Tongue (tissue), 2 donors: Measurements from ENCODE around the gene ZNF763. TPM values are rescaled to one million over a fixed set of nuclear protein-coding genes. Genes with fewer than 3 reads are reported as not detected.
"Not testable (repeated sequence)": the region's sequence is repeated elsewhere in the genome, so short reads cannot be mapped to it uniquely, and the experiment has no call there.

Experiments used
- DNase-seq: peaks from one replicate; pipeline ENCODE4 v3.0.0-alpha.2; 2015
- total RNA-seq: library from RNA; depleted of rRNA; stranded (reverse); fragments of >200 nt; gene quantifications from one replicate; pipeline ENCODE4 v1.2.3, GENCODE V29; 2014

Gene ZNF763
- 4.4 TPM for total RNA-seq

DNA sequence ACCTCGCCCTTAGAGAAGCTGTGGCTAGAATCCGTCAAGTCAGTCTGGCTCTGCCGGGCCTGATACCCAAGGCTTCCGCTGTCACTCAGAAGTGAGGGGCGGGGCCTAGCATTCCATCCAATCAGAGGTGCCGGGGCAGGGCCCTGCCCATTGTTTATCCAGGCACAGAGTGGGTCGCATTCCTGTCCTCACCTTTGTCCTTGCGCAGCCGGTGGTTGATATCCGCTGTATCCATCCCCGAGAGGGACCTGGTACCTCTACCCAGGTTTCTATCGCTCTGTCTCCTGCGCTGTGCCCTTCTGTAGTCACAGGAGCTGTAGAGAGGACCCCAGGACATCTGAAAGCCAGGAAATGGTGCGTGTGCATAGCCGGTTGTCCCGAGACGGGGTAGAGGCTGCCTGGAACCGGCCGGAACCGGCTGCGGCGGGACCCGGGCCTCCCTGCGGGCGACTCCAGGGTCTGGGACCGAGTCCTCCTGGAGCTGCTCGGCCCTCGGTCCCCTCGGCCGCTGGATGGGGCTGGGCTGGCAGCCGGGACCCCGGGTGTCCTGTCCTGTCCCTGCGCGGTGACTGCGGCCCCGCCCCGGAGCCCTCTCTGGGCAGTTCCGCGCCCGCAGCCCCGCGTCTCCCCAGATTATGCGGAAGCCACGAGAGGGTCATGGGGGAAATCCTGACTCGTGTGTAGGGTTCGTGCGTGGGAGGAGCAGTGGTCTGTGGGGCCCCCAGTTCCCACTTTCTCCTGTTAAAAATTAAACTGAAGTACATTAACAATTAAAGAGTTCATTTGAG lies at the start of gene ZNF763:
TSS of gene ZNF763 (plus strand) at position 183 of the 788 bp plus-strand sequence. CDS start at position 352, 169 bp downstream.
- peak; percentile 93 for DNase-seq

DNA sequence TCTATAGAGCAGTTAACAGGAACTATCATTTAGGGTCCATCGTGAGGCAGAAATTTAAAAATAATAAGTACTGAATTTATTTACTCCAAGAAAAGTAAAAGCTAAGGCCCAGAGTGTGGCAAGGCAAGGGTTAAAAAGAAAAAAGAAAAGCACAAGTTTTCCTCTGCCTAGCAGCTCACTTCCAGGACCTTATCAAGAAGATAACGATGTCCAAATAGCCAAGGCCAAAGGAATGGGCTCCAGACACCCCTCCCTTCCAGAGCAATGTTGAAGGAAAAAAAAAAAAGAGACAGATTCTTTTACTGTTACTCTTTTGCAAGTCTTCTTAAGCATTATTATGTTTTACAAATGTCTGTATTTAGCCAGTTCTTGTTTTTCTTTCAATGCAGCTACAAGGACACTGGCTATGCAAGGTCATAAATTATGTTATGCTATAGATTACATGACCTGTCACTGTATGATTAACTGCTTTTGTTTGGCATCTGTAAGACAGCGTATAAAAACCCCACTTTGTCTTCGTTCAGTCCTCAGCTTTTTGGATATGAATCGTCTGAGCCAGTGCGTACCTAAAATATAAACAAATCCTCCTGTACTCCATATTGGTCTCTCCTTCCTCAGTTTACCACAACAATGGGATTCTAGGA lies 42.9 kb upstream of the ZNF763 start:
- DNase-seq: no peak

DNA sequence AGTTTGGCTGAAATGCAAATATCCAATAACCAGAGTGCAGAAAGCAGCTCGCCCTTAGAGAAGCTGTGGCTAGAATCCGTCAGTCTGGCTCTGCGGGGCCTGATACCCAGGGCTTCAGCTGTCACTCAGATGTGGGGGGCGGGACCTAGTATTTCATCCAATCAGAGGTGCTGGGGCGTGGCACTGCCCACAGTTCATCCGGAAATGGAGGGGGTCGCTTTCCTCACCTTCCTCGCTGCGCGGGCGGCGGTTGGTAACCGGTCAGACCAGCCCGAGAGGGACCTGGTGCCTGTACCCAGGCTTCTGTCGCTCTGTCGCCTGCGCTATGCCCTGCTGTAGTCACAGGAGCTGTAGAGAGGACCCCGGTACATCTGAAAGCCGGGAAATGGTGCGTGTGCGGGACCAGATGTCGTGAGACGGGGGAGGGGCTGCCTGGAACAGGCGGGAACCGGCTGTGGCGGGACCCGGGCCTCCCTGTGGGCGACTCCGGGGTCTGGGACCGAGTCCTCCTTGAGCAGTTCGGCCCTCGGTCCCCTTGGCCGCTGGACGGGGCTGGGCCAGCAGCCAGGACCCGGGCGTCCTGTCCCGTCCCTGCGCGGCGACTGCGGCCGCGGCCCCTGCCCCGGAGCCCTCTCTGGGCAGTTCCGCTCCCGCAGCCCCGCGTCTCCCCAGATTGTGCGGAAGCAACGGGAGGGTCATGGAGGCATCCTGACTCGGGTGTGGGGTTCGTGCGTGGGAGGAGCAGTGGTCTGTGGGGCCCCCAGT lies 39.8 kb upstream of the ZNF763 start, which contains the start of gene ZNF700:
TSS of gene ZNF700 (plus strand) at position 222 of the 765 bp plus-strand sequence. CDS start at position 326, 104 bp downstream.
- peak; percentile 98 for DNase-seq

DNA sequence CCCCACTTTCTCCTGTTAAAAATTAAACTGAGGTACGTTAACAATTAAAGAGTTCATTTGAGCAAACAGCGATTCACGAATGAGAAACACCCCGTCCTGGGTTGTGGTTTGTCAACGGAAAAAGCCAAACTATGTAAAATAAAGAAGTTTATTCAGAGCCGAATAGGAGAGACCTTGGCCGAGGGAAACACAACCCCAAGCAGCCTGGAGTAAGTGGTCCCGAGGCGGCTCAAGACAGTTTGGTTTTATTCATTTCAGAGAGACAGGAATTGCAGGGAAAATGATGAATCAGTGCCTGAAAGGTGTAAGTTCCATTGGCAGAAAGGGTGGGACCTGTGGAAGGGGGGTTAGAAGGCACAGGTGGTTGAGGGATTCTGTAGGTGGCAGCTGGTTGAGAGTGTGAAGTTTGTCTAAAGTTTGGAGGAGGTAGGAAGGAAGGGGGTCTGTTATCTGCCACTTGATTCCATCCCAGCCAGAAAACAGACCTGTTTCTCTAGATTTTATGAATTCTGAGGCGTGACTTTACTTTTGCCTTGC lies 39.1 kb upstream of the ZNF763 start:
- DNase-seq: not testable (repeated sequence)

DNA sequence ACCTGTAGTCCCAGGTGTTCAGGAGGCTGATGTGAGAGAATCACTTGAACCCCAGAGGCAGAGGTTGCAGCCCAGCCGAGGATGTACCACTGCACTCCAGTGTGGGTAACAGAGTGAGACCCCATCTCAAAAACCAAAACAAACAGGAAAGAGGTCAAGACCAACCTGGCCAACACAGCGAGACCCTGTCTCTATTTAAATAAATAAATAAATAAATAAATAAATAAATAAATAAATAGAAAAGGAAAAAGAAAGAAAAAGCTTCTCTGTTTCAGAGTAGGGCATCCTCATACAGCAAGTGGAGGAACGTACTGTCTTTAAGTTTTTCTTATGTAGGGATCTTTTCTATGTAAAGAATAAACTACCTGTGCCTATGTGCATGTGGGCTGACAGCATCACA lies 37.6 kb upstream of the ZNF763 start:
- DNase-seq: no peak

DNA sequence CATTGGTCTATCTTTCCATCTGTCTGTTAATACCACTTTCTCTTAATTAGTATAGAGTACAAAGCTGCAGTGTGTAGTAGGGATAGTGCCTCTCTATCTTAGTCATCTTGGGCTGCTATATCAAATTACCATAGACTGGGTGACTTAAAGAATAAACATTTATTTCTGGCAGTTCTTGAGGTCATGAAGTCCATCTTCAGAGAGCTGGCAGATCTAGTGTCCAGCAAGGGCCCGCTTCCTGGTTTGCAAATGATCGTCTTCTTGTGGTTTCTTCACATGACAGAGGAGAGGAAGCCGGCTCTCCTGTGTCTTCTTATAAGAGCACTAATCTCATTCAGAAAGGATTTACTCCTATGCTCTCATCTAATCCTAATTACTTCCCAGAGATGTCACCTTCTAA lies 33.8 kb upstream of the ZNF763 start:
- DNase-seq: no peak

DNA sequence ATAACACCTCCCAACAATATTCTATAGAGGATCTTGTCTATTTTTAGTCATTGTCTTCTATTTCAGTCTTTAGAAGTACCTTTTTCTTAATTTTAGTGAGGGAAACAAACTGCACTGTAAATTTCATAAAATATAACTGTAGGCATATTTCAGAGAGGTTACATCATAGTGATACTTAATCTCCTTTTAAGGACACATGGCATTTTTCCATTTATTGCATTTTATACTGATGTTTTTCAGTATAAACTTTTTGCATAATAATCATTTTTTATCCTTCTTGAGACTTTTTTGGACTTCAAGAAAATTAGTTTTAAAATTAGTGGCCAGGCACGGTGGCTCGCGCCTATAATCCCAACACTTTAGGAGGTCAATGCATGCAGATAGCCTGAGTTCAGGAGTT lies 33.3 kb upstream of the ZNF763 start:
- no peak for DNase-seq

DNA sequence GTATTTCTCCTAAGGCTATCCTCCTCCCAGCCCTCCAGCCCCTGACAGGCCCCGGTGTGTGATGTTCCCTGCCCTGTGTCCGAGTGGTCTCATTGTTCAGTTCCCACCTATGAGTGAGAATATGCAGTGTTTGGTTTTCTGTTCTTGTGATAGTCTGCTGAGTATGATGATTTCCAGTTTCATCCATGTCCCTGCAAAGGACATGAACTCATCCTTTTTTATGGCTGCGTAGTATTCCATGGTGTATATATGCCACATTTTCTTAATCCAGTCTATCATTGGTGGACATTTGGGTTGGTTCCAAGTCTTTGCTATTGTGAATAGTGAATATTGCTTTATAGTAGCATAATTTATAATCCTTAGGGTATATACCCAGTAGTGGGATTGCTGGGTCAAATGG lies 29.0 kb upstream of the ZNF763 start:
- not testable (repeated sequence) for DNase-seq

DNA sequence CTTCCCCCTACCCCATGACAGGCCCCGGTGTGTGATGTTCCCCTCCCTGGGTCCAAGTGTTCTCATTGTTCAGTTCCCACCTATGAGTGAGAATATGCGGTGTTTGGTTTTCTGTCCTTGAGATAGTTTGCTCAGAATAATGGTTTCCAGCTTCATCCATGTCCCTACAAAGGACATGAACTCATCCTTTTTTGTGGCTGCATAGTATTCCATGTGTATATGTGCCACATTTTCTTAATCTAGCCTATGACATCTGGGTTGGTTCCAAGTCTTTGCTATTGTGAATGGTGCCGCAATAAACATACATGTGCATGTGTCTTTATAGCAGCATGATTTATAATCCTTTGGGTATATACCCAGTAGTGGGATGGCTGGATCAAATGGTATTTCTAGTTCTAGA lies 26.5 kb upstream of the ZNF763 start:
- DNase-seq: not testable (repeated sequence)

DNA sequence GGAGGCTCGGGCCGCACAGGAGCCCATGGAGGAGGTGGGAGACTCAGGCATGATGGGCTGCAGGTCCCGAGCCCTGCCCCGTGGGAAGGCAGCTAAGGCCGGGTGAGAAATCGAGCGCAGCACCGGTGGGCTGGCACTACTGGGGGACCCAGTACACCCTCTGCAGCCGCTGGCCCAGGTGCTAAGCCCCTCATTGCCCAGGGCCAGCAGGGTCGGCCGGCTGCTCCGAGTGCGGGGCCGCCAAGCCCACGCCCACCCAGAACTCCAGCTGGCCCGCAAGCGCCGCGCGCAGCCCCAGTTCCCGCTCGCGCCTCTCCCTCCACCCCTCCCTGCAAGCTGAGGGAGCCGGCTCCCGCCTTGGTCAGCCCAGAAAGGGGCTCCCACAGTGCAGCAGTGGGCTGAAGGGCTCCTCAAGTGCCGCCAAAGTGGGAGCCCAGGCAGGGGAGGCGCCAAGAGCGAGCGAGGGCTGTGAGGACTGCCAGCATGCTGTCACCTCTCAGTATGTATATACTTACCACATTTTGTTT lies 23.4 kb upstream of the ZNF763 start:
- DNase-seq: not testable (repeated sequence)

DNA sequence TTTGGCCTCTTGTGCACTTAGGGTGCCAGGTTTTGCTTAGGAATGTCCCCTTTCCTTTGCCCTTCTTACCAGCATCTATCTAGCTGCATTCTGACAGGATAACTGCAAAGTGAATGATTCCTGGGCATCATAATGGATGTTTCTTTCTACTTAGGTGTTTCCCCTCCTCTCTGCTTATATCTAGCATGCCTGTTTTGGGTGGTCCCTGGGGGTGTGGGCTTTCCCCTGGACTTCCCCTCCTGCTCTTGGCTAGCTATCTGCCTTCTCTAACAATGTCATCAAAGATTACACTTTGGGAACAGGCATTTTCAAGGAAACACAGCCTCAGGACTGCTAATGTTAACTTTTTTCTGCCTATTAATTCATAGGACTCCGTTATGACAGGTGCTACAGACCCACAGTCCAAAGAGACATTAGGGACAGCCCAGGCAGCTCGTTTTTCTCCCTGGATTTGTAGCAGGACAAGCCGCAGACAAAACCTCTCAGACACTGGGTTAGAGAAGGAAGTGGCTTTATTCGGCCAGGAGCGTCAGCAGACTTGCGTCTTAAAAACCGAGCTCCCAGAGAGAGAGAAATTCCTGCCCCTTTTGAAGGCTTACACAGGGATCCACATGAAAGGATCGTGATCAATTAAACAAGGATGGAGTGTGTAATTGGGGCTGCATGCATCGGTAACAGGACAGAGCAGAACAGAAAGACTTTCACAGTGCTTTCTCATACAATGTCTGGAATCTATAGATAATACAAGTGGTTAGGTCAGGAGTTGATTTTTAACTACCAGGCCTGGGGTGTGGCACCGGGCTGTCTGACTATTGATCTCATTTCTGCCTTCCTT lies 22.6 kb upstream of the ZNF763 start:
- DNase-seq: no peak

DNA sequence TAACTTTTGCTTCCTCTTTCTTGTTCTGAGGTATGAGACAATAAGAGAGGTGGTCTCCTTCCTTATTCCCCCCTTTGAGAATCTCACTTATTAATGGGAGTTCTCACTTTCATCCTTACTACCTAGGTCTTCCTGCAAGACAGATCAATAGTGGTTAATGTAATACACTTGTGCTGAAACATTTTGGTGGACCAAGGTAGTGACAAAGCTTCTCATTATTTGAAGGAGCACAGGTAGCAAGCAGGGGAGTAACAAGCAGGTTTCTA lies 22.1 kb upstream of the ZNF763 start:
- no peak for DNase-seq

DNA sequence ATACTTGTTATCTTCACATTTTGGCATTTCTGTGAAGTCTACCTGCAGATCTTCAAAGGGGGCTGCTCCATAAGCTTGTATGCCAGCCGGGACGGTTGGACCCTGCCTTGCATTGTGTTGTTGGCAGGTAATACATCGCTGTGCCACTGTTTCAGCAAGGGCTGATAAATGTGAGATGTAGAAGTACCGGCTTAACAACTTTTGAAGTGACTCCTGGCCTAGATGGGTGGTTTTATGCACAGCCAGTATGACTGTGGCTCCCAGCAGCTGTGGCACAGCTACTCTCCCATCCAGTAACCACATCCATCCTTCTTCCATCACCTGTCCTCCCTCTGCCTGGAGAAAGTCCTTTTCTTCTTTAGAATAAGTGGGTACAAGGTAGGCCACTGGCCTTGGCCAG lies 20.2 kb upstream of the ZNF763 start:
- DNase-seq: no peak

DNA sequence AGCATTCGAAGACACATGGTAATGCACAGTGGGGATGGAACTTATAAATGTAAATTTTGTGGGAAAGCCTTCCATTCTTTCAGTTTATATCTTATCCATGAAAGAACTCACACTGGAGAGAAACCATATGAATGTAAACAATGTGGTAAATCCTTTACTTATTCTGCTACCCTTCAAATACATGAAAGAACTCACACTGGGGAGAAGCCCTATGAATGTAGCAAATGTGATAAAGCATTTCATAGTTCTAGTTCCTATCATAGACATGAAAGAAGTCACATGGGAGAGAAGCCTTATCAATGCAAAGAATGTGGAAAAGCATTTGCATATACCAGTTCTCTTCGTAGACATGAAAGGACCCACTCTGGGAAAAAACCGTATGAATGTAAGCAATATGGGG lies 16.2 kb upstream of the ZNF763 start:
- no peak for DNase-seq

DNA sequence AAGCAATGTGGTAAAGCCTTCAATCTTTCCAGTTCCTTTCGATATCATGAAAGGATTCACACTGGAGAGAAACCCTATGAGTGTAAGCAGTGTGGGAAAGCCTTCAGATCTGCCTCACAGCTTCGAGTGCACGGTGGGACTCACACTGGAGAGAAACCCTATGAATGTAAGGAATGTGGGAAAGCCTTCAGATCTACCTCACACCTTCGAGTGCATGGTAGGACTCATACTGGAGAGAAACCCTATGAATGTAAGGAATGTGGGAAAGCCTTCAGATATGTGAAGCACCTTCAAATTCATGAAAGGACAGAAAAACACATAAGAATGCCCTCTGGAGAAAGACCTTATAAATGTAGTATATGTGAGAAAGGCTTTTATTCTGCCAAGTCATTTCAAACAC lies 15.6 kb upstream of the ZNF763 start:
- DNase-seq: no peak

DNA sequence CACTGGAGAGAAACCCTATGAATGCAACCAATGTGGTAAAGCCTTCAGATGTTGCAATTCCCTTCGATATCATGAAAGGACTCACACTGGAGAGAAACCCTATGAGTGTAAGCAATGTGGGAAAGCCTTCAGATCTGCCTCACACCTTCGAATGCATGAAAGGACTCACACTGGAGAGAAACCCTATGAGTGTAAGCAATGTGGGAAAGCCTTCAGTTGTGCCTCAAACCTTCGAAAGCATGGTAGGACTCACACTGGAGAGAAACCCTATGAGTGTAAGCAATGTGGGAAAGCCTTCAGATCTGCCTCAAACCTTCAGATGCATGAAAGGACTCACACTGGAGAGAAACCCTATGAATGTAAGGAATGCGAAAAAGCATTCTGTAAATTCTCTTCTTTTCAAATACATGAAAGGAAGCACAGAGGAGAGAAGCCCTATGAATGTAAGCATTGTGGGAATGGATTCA lies 15.2 kb upstream of the ZNF763 start:
- not testable (repeated sequence) for DNase-seq

DNA sequence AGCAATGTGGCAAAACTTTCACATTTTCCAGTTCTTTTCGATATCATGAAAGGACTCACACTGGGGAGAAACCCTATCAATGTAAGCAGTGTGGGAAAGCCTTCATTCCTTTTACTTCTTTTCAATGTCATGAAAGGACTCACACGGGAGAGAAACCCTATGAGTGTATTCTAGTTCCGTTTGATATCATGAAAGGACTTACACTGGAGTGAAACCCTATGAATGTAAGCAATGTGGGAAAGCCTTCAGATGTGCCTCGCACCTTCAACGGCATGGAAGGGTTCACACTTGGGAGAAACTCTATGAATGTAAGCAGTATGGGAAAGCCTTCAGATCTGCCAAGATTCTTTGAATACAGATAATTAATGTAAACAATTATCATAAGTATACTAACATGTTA lies 14.5 kb upstream of the ZNF763 start:
- DNase-seq: no peak

DNA sequence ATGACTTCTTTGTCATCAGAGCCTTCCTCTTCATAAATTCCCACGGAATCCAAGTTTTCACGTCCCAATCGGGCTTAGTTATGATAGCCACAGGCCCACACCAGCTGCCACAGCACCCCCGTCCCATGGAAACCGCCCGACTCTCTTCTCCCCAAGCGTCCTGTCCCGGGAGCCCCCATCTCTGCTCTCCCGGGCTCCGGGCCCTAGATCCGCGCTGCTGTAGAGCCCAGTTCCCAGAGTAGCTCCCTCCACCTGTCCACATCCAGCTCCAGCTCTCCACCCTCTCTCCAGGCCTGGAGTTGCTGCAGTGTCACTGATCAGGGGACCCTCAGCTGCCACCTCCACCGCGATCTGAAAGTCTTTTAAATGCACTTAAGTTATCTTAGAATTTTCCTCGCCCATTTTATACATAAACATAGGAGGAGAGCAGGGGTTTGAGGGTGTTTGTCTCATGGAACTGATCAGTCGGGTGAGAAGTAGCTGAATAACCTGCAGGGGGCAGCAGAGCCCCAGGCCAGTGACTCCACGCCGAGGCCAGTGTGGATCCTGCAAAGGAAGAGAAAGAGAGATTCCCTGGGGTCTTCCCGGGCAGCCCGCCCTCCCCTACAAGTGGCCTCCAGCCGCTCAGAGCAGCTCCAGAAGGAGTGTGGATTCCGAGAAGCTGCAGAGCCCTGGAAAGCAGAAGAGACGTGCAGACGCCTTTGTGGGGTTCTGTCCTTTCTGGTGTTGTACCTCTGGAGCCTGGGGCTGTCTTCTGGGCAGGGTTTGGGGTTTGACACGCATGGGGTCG lies 1.1 kb upstream of the ZNF763 start:
- DNase-seq: peak; percentile 92

DNA sequence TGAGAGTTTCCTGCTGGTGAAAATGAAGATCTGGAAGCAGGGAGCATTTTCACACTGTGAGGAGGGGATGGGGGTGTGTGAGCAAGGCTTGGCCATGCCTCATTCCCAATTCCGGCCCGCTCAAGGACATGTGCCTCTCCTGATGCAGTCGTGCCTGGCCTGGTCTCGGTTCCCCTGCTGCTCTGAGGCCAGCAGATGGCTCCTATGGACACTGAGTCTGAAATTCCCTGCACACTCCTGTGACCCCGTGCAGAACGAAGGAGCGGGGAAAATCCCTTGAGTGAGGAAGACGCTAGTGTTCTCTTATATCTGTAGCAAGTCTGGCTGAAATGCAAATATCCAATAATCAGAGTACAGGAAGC lies 363 bp upstream of the ZNF763 start:
- DNase-seq: no peak

DNA sequence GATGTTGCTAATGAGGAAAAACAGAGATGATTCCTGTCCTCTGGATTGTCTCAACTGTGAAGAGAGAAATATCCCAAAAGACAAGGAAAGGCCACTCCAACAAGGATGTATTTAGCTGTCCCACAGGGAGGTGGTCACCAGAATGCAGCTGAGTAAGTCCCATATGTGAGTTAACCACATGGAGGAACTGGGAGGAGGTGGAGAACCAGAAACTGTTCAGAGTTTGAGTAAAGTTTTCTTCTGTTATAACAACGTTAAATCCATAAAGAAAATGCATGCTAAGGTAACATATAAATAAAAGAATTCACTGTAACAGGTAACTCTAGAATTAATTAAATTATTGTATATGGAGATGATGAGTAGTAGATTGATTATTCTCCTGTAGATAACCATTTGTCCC lies 5.3 kb downstream of the ZNF763 start:
- DNase-seq: no peak

DNA sequence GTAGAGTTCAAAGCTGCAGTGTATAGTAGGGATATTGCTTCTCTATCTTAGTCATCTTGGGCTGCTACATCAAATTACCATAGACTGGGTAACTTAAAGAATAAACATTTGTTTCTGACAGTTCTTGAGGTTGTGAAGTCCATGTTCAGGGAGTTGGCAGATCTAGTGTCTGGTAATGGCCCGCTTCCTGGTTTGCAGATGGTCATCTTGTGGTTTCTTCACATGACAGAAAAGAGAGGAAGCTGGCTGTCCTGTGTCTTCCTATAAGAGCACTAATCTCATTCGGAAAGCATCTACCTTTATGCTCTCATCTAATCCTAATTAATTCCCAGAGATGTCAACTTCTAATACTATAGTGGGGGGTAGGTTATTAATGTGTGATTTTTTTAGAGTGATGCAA lies 6.2 kb downstream of the ZNF763 start:
- no peak for DNase-seq
